Skin of body (tissue), 3 donors: Measurements from ENCODE around the gene PYGO2. TPM values are rescaled to one million over a fixed set of nuclear protein-coding genes. Genes with fewer than 3 reads are reported as not detected.
"Not testable (repeated sequence)": the region's sequence is repeated elsewhere in the genome, so short reads cannot be mapped to it uniquely, and the experiment has no call there.

Source experiments
- DNase-seq: peaks from one replicate; lab custom pipeline; 2025; lab: John Stamatoyannopoulos, UW
- small RNA-seq: library from RNA; depleted of rRNA; stranded (forward); fragments of <200 nt; gene quantifications from one replicate; pipeline ENCODE3, GENCODE V24; 2014; ENCODE audit warnings: low replicate concordance
- total RNA-seq: library from RNA; depleted of rRNA; stranded (reverse); fragments of >200 nt; gene quantifications from one replicate; pipeline ENCODE4 v1.2.3, GENCODE V29; 2014

Gene PYGO2
- total RNA-seq, 1 donor from 2014 or later, result 14.6 TPM

- no peak for DNase-seq
Measured at GRCh38 chr1:154911691-154912550, 49.7 kb downstream of the PYGO2 start.

GRCh38 chr1:154910851-154911250, 50.7 kb downstream of the PYGO2 start:
- DNase-seq, result no peak

GRCh38 chr1:154908937-154909336, 52.6 kb downstream of the PYGO2 start:
- DNase-seq, result no peak

GRCh38 chr1:154908129-154908528, 53.5 kb downstream of the PYGO2 start:
- not testable (repeated sequence) for DNase-seq

Small RNA genes within 50 kb of the gene (small RNA-seq; reads per million reads assigned to genes)
- gene MIR4258 (not detected), gene RF00017 (not detected)

Other genes starting within 250 kb of the PYGO2 start
- 0.99 TPM for gene KCNN3, start 91.5 kb downstream of the PYGO2 start, total RNA-seq
- 18.9 TPM for gene PMVK, start 25.1 kb downstream of the PYGO2 start, total RNA-seq
- 61.8 TPM for gene PBXIP1, start 5.7 kb downstream of the PYGO2 start, total RNA-seq
- 42.9 TPM for gene SHC1, start 9.0 kb upstream of the PYGO2 start, total RNA-seq
- gene CKS1B, start 12.9 kb upstream of the PYGO2 start, total RNA-seq, result 43.1 TPM
- 13.2 TPM for gene FLAD1, start 21.6 kb upstream of the PYGO2 start, total RNA-seq
- gene LENEP, start 31.8 kb upstream of the PYGO2 start, total RNA-seq, result not detected
- 25.5 TPM for gene ZBTB7B, start 41.0 kb upstream of the PYGO2 start, total RNA-seq
- 0.49 TPM for gene DCST2, start 72.0 kb upstream of the PYGO2 start, total RNA-seq
- 0.10 TPM for gene DCST1, start 72.0 kb upstream of the PYGO2 start, total RNA-seq
- gene ADAM15, start 89.5 kb upstream of the PYGO2 start, total RNA-seq, result 46.0 TPM
- 9.0 TPM for gene EFNA4, start 102.0 kb upstream of the PYGO2 start, total RNA-seq
- gene EFNA3, start 117.1 kb upstream of the PYGO2 start, total RNA-seq, result 10.9 TPM
- gene EFNA1, start 166.1 kb upstream of the PYGO2 start, total RNA-seq, result 45.1 TPM
- gene SLC50A1, start 174.1 kb upstream of the PYGO2 start, total RNA-seq, result 18.5 TPM
- 10.0 TPM for gene DPM3, start 178.7 kb upstream of the PYGO2 start, total RNA-seq
- gene KRTCAP2, start 211.5 kb upstream of the PYGO2 start, total RNA-seq, result 67.5 TPM
- 0.20 TPM for gene TRIM46, start 212.1 kb upstream of the PYGO2 start, total RNA-seq
- 32.5 TPM for gene THBS3, start 246.1 kb upstream of the PYGO2 start, total RNA-seq
- gene MTX1, start 246.9 kb upstream of the PYGO2 start, total RNA-seq, result 19.1 TPM